ENCODE data around the gene PTBP1.

The PTBP1 gene

GRCh38 chr19:772063-772462 is 25.2 kb upstream of the PTBP1 start:
- no peak for DNase-seq (ENCODE audit: low read depth in 1 of 2, low spot score in 1 of 2)

- DNase-seq (ENCODE audit: low read depth in 1 of 2, low spot score in 1 of 2), result no peak
Measured at GRCh38 chr19:772730-773436, 24.4 kb upstream of the PTBP1 start.

GRCh38 chr19:776549-776948 is 20.7 kb upstream of the PTBP1 start:
- DNase-seq (ENCODE audit: low read depth in 1 of 2, low spot score in 1 of 2), result no peak

- DNase-seq (ENCODE audit: low read depth in 1 of 2, low spot score in 1 of 2), result no peak
Measured at GRCh38 chr19:778910-779653, 18.2 kb upstream of the PTBP1 start.

- DNase-seq (ENCODE audit: low read depth in 1 of 2, low spot score in 1 of 2), result no peak
Measured at GRCh38 chr19:780935-781334, 16.3 kb upstream of the PTBP1 start.

GRCh38 chr19:781800-782184 is 15.5 kb upstream of the PTBP1 start:
- DNase-seq (ENCODE audit: low read depth in 1 of 2, low spot score in 1 of 2), result no peak

- DNase-seq (ENCODE audit: low read depth in 1 of 2, low spot score in 1 of 2), result no peak
Measured at GRCh38 chr19:782185-782877, 14.9 kb upstream of the PTBP1 start.

- DNase-seq (ENCODE audit: low read depth in 1 of 2, low spot score in 1 of 2), result no peak
Measured at GRCh38 chr19:782878-783668, 14.2 kb upstream of the PTBP1 start.

GRCh38 chr19:784541-784940 is 12.7 kb upstream of the PTBP1 start:
- no peak for DNase-seq (ENCODE audit: low read depth in 1 of 2, low spot score in 1 of 2)

GRCh38 chr19:787536-787935 is 9.7 kb upstream of the PTBP1 start:
- no peak for DNase-seq (ENCODE audit: low read depth in 1 of 2, low spot score in 1 of 2)

- no peak for DNase-seq (ENCODE audit: low read depth in 1 of 2, low spot score in 1 of 2)
Measured at GRCh38 chr19:788686-788982, 8.6 kb upstream of the PTBP1 start.

- DNase-seq (ENCODE audit: low read depth in 1 of 2, low spot score in 1 of 2), result no peak
Measured at GRCh38 chr19:788983-789700, 8.1 kb upstream of the PTBP1 start.

GRCh38 chr19:789701-790060 is 7.6 kb upstream of the PTBP1 start:
- no peak for DNase-seq (ENCODE audit: low read depth in 1 of 2, low spot score in 1 of 2)

- DNase-seq (ENCODE audit: low read depth in 1 of 2, low spot score in 1 of 2), result no peak
Measured at GRCh38 chr19:791007-791566, 6.2 kb upstream of the PTBP1 start.

- DNase-seq (ENCODE audit: low read depth in 1 of 2, low spot score in 1 of 2), result no peak
Measured at GRCh38 chr19:791567-792305, 5.5 kb upstream of the PTBP1 start.

GRCh38 chr19:792306-792885 is 4.9 kb upstream of the PTBP1 start:
- no peak for DNase-seq (ENCODE audit: low read depth in 1 of 2, low spot score in 1 of 2)

GRCh38 chr19:793806-794205 is 3.4 kb upstream of the PTBP1 start:
- DNase-seq (ENCODE audit: low read depth in 1 of 2, low spot score in 1 of 2), result no peak

GRCh38 chr19:795073-795611 is 2.1 kb upstream of the PTBP1 start:
- no peak for DNase-seq (ENCODE audit: low read depth in 1 of 2, low spot score in 1 of 2)
